ENCODE results near the gene NT5C1B.

Gene NT5C1B

DNA sequence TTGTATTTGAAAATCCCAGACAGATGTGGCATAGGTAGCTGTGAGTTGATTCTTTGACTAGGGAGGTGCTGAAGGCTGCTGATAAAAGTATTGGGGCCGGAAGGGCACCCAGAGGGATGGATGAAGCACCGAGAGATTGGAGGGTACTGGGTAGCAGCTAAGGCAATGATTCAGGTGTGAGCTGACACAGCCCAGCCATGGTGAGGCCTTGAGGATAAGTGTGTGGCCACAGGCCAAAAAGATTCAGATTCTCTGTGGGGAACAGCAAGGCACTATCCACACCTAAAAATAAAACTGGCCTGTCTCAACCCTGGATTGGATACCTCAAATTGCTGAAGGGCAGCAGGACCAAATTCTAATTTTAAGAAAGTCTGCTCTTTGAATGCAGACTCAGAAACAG is 64.1 kb downstream of the NT5C1B start:
- no peak for DNase-seq (ENCODE audit: low read depth)
- TF ChIP-seq, protein P1, sequence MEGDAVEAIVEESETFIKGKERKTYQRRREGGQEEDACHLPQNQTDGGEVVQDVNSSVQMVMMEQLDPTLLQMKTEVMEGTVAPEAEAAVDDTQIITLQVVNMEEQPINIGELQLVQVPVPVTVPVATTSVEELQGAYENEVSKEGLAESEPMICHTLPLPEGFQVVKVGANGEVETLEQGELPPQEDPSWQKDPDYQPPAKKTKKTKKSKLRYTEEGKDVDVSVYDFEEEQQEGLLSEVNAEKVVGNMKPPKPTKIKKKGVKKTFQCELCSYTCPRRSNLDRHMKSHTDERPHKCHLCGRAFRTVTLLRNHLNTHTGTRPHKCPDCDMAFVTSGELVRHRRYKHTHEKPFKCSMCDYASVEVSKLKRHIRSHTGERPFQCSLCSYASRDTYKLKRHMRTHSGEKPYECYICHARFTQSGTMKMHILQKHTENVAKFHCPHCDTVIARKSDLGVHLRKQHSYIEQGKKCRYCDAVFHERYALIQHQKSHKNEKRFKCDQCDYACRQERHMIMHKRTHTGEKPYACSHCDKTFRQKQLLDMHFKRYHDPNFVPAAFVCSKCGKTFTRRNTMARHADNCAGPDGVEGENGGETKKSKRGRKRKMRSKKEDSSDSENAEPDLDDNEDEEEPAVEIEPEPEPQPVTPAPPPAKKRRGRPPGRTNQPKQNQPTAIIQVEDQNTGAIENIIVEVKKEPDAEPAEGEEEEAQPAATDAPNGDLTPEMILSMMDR (conservative IDR thresholded peaks at IDR 0.05; ENCODE audit: control insufficient read depth, insufficient read depth, low read depth, low read length), result no peak
- H3K4me3 ChIP-seq (ENCODE audit: control insufficient read depth, low read depth, low read length), result no peak overlapping the region

DNA sequence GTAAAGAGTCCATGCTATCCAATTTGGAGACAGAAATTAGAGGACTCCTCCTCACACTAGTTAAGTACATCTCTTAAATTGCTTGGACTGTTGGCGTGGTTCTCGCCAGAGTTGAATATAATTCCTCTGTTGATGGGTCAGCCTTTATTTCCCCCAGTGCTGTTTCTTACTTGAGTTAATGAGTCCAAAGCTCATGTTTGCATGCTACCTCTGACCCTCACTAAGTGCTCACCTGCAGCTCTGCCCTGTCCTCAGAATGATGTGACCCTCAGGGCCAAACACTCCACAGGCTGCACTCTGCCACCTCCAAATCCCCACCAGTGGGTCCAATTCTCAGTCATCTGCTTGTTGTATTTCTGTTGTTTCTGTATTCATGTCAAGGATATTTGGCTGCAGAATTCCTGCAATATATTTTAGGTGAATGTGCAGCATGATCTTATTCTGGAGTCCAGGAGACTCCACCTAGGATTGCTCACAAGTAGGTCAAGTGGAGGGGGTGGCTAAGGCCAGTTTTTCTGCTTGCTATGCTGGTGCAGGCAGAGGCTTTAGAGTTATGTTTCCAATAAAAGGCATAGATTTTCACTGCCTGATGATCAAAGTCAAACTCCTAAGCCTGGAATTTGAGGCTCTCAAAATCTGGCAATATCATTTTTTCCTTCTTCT is 66.8 kb downstream of the NT5C1B start:
- no peak for DNase-seq (ENCODE audit: low read depth)

DNA sequence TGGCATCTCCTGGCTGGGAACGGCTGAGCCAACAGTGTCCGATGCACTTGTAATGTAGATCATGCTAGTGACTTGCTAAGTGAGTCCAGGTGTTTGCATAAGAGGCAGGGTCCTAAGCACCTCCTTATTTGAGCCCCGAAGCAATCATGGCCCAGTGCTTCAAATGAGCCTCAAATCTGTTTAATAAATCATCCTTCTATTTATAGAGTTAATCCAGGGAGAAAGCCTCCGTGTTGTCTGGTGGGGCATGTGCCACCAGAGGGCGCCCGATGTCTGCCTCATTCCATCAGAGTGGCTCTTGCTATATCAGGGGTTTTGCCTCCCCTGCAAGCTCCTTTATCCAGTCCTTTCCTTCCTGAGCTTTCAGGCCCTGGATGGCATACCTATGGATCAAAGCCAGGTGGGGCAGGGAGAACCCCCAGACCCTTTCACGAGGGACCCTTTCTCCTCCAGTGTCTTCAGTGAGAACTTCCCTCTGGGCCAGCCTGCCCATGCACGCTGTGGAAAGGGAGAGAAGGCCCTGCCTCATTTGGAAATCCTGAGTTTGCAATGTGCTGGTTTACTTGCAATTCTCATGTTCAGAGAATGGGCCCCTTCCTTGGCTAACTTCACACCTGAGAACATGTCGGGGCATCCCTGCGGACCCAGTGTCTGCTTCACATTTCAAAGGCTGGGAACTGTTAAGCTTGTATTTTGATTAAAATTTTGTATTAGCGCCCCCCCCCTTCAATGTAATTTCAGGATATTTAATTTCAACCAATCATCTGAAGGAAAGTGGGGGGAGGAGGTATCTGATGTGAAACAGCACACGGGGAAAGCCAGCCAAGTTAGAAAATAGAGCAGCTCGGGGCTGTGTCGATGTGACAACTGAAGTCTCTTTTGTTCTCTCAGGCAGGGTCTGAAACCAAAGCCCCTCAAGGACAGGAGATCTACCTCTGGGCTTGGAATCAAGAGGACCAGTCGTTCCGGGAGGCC is 68.6 kb downstream of the NT5C1B start:
- TF ChIP-seq, protein P1 (conservative IDR thresholded peaks at IDR 0.05; ENCODE audit: control insufficient read depth, insufficient read depth, low read depth, low read length), result peak; percentile 93
- no peak overlapping the region for H3K4me3 ChIP-seq (ENCODE audit: control insufficient read depth, low read depth, low read length)
- DNase-seq (ENCODE audit: low read depth), result peak; percentile 84

More for the DNA sequence above, 66.8 kb downstream of the NT5C1B start:
- TF ChIP-seq, protein P1 (conservative IDR thresholded peaks at IDR 0.05; ENCODE audit: control insufficient read depth, insufficient read depth, low read depth, low read length), result no peak
- no peak overlapping the region for H3K4me3 ChIP-seq (ENCODE audit: control insufficient read depth, low read depth, low read length)

DNA sequence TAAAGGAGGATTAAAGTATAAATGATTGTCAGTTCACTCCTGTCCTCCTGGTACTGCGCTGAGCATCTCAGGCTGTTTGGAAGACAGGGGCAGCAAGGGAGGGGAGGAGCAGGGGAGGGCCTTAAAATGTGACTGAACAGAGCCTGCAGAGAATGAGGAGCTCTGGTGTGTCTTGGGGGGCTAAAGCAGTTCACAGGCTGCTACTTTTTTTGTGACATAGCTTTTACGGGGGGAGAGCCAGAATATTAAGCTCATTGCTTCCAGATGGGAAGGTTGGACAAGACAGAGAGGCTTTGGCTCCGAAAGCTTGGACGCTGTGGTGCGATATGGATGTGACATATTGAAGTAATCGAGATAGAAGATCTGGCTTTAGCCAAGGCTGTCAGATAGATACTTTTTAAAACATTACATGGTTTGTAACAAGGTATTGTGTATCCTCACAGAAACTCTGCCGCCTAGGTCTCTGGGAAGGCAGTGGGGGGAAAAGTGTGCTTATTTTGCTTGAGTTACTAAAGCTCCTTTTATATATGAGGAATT is 69.4 kb downstream of the NT5C1B start:
- H3K4me3 ChIP-seq (ENCODE audit: control insufficient read depth, low read depth, low read length), result no peak overlapping the region
- no peak for DNase-seq (ENCODE audit: low read depth)
- TF ChIP-seq, protein P1 (conservative IDR thresholded peaks at IDR 0.05; ENCODE audit: control insufficient read depth, insufficient read depth, low read depth, low read length), result no peak

DNA sequence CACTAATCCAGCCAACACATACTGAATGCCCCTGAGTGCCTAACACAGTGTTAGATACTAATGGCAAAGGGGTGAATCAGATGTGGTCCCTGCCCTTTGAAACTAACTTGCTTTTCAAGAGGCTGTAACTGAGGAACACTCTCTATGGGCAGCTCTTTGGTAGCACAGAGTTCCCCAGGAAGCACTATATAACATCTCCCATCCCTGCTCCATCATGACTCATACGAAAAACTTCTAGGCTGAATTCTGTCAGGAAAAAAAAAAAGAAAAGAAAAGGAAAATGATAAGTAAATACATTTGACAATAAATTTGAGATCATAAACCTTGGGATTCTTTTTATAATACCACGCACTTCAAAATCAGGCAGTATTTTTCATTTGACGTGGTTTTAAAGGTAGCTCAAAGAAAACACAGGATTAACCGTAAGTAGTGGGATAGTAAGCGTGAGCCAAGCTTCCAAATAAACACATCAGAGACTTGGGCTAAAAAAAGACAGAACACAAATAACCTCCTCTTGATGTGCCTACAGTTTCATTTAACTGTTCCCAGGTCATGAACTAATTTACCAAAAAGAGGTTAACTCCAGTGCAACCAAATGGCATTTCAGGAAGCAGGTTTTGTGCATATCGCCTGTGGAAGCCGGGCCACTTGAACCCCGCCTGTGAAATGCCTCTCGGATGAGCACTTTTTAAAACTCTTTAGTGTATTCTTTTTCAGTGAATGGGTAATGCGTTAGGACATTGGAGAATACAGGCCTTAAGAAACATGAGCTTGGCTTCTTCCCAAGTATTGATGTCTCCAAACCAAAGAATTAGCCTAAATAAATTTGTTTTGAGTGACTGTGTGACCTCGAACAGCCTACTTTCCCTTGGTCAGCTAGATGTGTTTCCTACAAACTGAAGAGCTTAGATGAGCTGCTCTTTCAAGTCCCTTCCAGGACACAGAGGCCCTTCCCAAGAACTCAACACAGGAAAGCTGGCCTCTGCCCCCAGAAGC is 71.0 kb downstream of the NT5C1B start:
- TF ChIP-seq, protein P1 (conservative IDR thresholded peaks at IDR 0.05; ENCODE audit: control insufficient read depth, insufficient read depth, low read depth, low read length), result no peak
- H3K4me3 ChIP-seq (ENCODE audit: control insufficient read depth, low read depth, low read length), result no peak overlapping the region
- DNase-seq (ENCODE audit: low read depth), result peak; percentile 66

DNA sequence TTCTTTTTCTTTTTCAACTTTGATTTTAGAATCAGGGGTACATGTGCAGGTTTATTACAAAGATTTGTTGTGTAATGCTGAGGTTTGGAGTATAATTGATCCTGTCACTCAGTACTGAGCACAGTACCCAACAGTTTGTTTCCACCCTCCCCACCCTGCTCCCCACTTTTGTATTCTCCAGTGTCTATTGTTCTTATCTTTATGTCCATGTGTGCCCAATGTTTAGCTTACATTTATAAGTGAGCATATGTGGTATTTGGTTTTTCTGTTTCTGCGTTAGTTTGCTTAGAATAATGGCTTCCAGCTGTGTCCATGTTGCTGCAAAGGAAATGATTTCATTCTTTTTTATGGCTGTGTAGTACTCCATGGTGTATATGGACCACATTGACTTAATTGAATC is 72.0 kb downstream of the NT5C1B start:
- TF ChIP-seq, protein P1 (conservative IDR thresholded peaks at IDR 0.05; ENCODE audit: control insufficient read depth, insufficient read depth, low read depth, low read length), result no peak
- H3K4me3 ChIP-seq (ENCODE audit: control insufficient read depth, low read depth, low read length), result no peak overlapping the region
- DNase-seq (ENCODE audit: low read depth), result no peak
